WTC11 (cell line): Measurements from ENCODE around the gene SAE1. TPM values are rescaled to one million over a fixed set of nuclear protein-coding genes. Genes with fewer than 3 reads are reported as not detected.
A peak's percentile ranks its signal among the peaks of the same experiment; 100 is the strongest.

ENCODE experiments used
- ATAC-seq: fragments of 200-7000 bp; cut with Tn5 transposase; 2 replicates; pipeline ENCODE4 v1.10.0; 2021; ENCODE audit warnings: mild to moderate bottlenecking, moderate library complexity
- CTCF ChIA-PET: fragments of 300-600 bp; sonication (Branson Sonifier 250); formaldehyde crosslinking; loops from one replicate; lab custom pipeline; 2021; ENCODE audit warnings: antibody characterized with exemption; lab: Charles Lee
- POLR2A ChIA-PET: fragments of 350-600 bp; sonication (Branson Sonifier 250); formaldehyde crosslinking; loops from one replicate; lab custom pipeline; 2021; ENCODE audit warnings: antibody characterized with exemption; lab: Charles Lee
- DNase-seq: peaks from one replicate; pipeline ENCODE4 v3.0.0; 2021; ENCODE audit warnings: low spot score
- H3K27ac Mint-ChIP-seq: 2 replicates; pipeline ENCODE4 v1.8.0; 2021; ENCODE audit warnings: mixed read lengths
- H3K27me3 Mint-ChIP-seq: 2 replicates; pipeline ENCODE4 v1.8.0; 2021; ENCODE audit warnings: low read depth, mild to moderate bottlenecking, moderate library complexity, mixed read lengths
- H3K36me3 Mint-ChIP-seq: 2 replicates; pipeline ENCODE4 v1.8.0; 2021; ENCODE audit warnings: mixed read lengths
- H3K4me1 Mint-ChIP-seq: 2 replicates; pipeline ENCODE4 v1.8.0; 2022; ENCODE audit warnings: mixed read lengths
- H3K4me3 Mint-ChIP-seq: 2 replicates; pipeline ENCODE4 v1.8.0; 2021; ENCODE audit warnings: mild to moderate bottlenecking, moderate library complexity, mixed read lengths
- H3K9me3 Mint-ChIP-seq: 2 replicates; pipeline ENCODE4 v1.8.0; 2021; ENCODE audit warnings: mixed read lengths
- AFF4 ChIP-seq: sonication (generic); formaldehyde crosslinking; IDR thresholded peaks from 2 replicates; pipeline ENCODE4 v1.8.1; 2023; ENCODE audit warnings: mild to moderate bottlenecking, missing genetic modification reagents, borderline replicate concordance
- ETV6 ChIP-seq: sonication (generic); formaldehyde crosslinking; IDR thresholded peaks from 2 replicates; pipeline ENCODE4 v1.8.1; 2022; ENCODE audit warnings: mild to moderate bottlenecking, missing genetic modification reagents
- JUN ChIP-seq: sonication (generic); formaldehyde crosslinking; IDR thresholded peaks from 2 replicates; pipeline ENCODE4 v1.8.0; 2023; ENCODE audit warnings: mild to moderate bottlenecking, missing genetic modification reagents
- NFATC4 ChIP-seq: fragments of 250-450 bp; sonication (Bioruptor Pico); IDR thresholded peaks from 2 replicates; pipeline ENCODE4 v1.9.0; 2021; ENCODE audit warnings: mild to moderate bottlenecking
- NFE2L1 ChIP-seq: sonication (generic); formaldehyde crosslinking; IDR thresholded peaks from 2 replicates; pipeline ENCODE4 v1.8.1; 2023; ENCODE audit warnings: missing genetic modification reagents
- SP1 ChIP-seq: sonication (generic); formaldehyde crosslinking; conservative IDR thresholded peaks from 2 replicates; pipeline ENCODE4 v1.8.1; 2022; ENCODE audit warnings: missing genetic modification reagents
- ZBTB43 ChIP-seq: sonication (generic); formaldehyde crosslinking; IDR thresholded peaks from 2 replicates; pipeline ENCODE4 v1.8.1; 2023; ENCODE audit warnings: mild to moderate bottlenecking, missing genetic modification reagents
- ZNF121 ChIP-seq: sonication (generic); formaldehyde crosslinking; IDR thresholded peaks from 2 replicates; pipeline ENCODE4 v1.8.0; 2023; ENCODE audit warnings: missing genetic modification reagents
- ZNF396 ChIP-seq: fragments of 250-450 bp; sonication (Bioruptor Pico); IDR thresholded peaks from 2 replicates; pipeline ENCODE4 v1.8.0; 2021; ENCODE audit warnings: mild to moderate bottlenecking, moderate library complexity, borderline replicate concordance
- ZNF423 ChIP-seq: fragments of 250-450 bp; sonication (Bioruptor Pico); IDR thresholded peaks from 2 replicates; pipeline ENCODE4 v2.1.2; 2022; ENCODE audit warnings: mild to moderate bottlenecking, moderate library complexity
- ZNF671 ChIP-seq: fragments of 250-450 bp; sonication (Bioruptor Pico); IDR thresholded peaks from 2 replicates; pipeline ENCODE4 v1.8.0; 2021; ENCODE audit warnings: mild to moderate bottlenecking
- ZSCAN18 ChIP-seq: fragments of 250-450 bp; sonication (Bioruptor Pico); IDR thresholded peaks from 2 replicates; pipeline ENCODE4 v2.1.2; 2022; ENCODE audit warnings: mild to moderate bottlenecking, moderate library complexity
- total RNA-seq: library from RNA; stranded (reverse); gene quantifications from 3 replicates; pipeline ENCODE4 v1.2.3, GENCODE V29; 2021
- TF ChIP-seq, protein P1 (sequence below): sonication (generic); formaldehyde crosslinking; conservative IDR thresholded peaks from 2 replicates; pipeline ENCODE4 v1.8.1; 2022; ENCODE audit warnings: mild to moderate bottlenecking, missing genetic modification reagents
- TF ChIP-seq, protein P2 (sequence below): sonication (generic); formaldehyde crosslinking; IDR thresholded peaks from 2 replicates; pipeline ENCODE4 v1.8.0; 2022; ENCODE audit warnings: missing genetic modification reagents
- TF ChIP-seq, protein P3 (sequence below): sonication (generic); formaldehyde crosslinking; IDR thresholded peaks from 2 replicates; pipeline ENCODE4 v1.8.0; 2023; ENCODE audit warnings: missing genetic modification reagents, mild to moderate bottlenecking, borderline replicate concordance

SAE1 gene
- total RNA-seq, 1 experiment from 2014 or later: 224 TPM

GRCh38 chr19:47229676-47230053 is 99.0 kb downstream of the SAE1 start:
- TF ChIP-seq ZSCAN18 (no peak), NFATC4 (no peak), ZNF396 (CRISPR knock-in tag) (no peak)
- TF ChIP-seq, protein P1, sequence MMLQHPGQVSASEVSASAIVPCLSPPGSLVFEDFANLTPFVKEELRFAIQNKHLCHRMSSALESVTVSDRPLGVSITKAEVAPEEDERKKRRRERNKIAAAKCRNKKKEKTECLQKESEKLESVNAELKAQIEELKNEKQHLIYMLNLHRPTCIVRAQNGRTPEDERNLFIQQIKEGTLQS (CRISPR knock-in tag): no peak
- ATAC-seq: no peak
- Mint-ChIP-seq H3K36me3 (peaks cover 5% of the 10 kb centered on the region), H3K4me1 (peaks cover 27% of the 10 kb centered on the region), H3K27ac (no peak overlapping the region), H3K27me3 (no peaks in the 10 kb centered on the region; the same call in 1 of the 2 replicates), H3K4me3 (no peak overlapping the region), H3K9me3 (no peaks in the 10 kb centered on the region)
- no peak for DNase-seq
- ChIA-PET POLR2A (interaction anchor here (1.0 to 1.1 kb wide), 2 partner anchors 11 to 14 kb away, joined by 3 read pairs; no protein-coding TSS in a partner anchor), CTCF (interaction anchor here (7.4 to 9.0 kb wide), 2 partner anchors 16 to 19 kb away, joined by 79 to 136 read pairs; no protein-coding TSS in a partner anchor)

- DNase-seq: peak; percentile 85
- Mint-ChIP-seq H3K27ac (no peak overlapping the region), H3K27me3 (no peaks in the 10 kb centered on the region; the same call in 1 of the 2 replicates), H3K4me1 (peaks cover 26% of the 10 kb centered on the region), H3K36me3 (peaks cover 4% of the 10 kb centered on the region), H3K4me3 (peak overlapping the region; percentile 48), H3K9me3 (no peaks in the 10 kb centered on the region)
- no peak for ATAC-seq
- POLR2A ChIA-PET: interaction anchor here (1.1 kb wide), 1 partner anchor 14 kb away, joined by 3 read pairs; no protein-coding TSS in a partner anchor
- CTCF ChIA-PET: interaction anchor here (7.4 to 9.0 kb wide), 2 partner anchors 15 to 19 kb away, joined by 79 to 136 read pairs; no protein-coding TSS in a partner anchor
- TF ChIP-seq, protein P2, sequence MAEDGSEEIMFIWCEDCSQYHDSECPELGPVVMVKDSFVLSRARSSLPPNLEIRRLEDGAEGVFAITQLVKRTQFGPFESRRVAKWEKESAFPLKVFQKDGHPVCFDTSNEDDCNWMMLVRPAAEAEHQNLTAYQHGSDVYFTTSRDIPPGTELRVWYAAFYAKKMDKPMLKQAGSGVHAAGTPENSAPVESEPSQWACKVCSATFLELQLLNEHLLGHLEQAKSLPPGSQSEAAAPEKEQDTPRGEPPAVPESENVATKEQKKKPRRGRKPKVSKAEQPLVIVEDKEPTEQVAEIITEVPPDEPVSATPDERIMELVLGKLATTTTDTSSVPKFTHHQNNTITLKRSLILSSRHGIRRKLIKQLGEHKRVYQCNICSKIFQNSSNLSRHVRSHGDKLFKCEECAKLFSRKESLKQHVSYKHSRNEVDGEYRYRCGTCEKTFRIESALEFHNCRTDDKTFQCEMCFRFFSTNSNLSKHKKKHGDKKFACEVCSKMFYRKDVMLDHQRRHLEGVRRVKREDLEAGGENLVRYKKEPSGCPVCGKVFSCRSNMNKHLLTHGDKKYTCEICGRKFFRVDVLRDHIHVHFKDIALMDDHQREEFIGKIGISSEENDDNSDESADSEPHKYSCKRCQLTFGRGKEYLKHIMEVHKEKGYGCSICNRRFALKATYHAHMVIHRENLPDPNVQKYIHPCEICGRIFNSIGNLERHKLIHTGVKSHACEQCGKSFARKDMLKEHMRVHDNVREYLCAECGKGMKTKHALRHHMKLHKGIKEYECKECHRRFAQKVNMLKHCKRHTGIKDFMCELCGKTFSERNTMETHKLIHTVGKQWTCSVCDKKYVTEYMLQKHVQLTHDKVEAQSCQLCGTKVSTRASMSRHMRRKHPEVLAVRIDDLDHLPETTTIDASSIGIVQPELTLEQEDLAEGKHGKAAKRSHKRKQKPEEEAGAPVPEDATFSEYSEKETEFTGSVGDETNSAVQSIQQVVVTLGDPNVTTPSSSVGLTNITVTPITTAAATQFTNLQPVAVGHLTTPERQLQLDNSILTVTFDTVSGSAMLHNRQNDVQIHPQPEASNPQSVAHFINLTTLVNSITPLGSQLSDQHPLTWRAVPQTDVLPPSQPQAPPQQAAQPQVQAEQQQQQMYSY (CRISPR knock-in tag): no peak
- TF ChIP-seq ZNF423 (CRISPR knock-in tag): 0 out of 2 replicates have a peak, but pooled peaks have one; percentile 1
- TF ChIP-seq JUN (CRISPR knock-in tag): no peak
- TF ChIP-seq ZNF671 (CRISPR knock-in tag): no peak
- no peak for TF ChIP-seq AFF4
- TF ChIP-seq SP1 (CRISPR knock-in tag): peak; percentile 22; the same call in 1 of the 2 replicates
- no peak for TF ChIP-seq ZNF121 (CRISPR knock-in tag)
- TF ChIP-seq, protein P3, sequence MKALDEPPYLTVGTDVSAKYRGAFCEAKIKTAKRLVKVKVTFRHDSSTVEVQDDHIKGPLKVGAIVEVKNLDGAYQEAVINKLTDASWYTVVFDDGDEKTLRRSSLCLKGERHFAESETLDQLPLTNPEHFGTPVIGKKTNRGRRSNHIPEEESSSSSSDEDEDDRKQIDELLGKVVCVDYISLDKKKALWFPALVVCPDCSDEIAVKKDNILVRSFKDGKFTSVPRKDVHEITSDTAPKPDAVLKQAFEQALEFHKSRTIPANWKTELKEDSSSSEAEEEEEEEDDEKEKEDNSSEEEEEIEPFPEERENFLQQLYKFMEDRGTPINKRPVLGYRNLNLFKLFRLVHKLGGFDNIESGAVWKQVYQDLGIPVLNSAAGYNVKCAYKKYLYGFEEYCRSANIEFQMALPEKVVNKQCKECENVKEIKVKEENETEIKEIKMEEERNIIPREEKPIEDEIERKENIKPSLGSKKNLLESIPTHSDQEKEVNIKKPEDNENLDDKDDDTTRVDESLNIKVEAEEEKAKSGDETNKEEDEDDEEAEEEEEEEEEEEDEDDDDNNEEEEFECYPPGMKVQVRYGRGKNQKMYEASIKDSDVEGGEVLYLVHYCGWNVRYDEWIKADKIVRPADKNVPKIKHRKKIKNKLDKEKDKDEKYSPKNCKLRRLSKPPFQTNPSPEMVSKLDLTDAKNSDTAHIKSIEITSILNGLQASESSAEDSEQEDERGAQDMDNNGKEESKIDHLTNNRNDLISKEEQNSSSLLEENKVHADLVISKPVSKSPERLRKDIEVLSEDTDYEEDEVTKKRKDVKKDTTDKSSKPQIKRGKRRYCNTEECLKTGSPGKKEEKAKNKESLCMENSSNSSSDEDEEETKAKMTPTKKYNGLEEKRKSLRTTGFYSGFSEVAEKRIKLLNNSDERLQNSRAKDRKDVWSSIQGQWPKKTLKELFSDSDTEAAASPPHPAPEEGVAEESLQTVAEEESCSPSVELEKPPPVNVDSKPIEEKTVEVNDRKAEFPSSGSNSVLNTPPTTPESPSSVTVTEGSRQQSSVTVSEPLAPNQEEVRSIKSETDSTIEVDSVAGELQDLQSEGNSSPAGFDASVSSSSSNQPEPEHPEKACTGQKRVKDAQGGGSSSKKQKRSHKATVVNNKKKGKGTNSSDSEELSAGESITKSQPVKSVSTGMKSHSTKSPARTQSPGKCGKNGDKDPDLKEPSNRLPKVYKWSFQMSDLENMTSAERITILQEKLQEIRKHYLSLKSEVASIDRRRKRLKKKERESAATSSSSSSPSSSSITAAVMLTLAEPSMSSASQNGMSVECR (CRISPR knock-in tag): peak; percentile 92; the same call in 1 of the 2 replicates
- no peak for TF ChIP-seq ZBTB43 (CRISPR knock-in tag)
- no peak for TF ChIP-seq NFE2L1 (CRISPR knock-in tag)
- peak; percentile 46; the same call in 1 of the 2 replicates for TF ChIP-seq ETV6 (CRISPR knock-in tag)
These were observed 99.7 kb downstream of the SAE1 start for GRCh38 chr19:47230054-47230920.
